ENCODE results near the gene RPS27L. TPM values are rescaled to one million over a fixed set of nuclear protein-coding genes. Genes with fewer than 3 reads are reported as not detected.

RPS27L gene
- total and polyA plus RNA-seq, 9 of the 15 experiments (the other 6 are each of a cell fraction or from before 2014, with no cell fraction given) = 72.2 to 382 (median 116) TPM

DNA sequence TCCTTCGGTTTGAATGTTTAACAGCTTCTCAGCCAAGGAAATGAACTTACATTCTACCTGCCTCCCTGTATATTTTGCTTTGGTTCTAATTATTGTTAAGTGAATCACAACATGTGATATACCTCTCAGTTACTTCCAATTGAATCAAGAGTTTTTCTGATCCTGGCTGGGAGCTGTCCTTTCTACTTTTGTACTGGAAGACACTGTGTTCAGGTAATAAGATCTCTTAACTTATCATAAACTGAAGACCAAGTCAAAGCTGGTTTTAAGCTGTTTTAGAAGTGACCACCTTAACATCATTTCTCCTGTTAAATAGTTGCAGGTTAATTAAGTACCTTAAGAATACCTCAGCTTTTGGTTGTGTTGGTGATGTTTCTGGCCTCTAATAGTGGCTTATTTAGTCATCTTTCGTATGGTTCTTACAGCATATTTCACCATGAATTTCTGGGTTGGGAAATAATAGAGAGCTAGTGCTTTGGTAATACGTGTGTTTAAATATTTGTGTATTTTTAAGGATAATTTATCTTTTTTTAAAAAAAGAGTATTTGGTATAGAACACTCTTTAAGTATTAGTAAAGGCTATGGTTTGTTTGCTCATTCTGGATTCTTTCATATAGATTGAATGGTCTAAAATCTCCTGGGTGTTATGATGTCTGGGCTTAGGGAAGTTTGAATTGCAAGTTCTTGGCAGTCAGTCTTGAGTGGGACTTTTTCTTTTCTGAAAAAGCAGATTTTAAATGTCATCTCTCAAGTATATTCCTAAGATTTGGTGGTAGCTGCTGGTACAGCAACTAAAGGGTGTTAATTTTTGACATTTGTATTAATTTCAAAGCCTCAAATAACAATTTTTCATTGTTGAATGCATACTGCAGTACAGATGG is 33.7 kb upstream of the RPS27L start (continued):
- TF ChIP-seq, protein P1, sequence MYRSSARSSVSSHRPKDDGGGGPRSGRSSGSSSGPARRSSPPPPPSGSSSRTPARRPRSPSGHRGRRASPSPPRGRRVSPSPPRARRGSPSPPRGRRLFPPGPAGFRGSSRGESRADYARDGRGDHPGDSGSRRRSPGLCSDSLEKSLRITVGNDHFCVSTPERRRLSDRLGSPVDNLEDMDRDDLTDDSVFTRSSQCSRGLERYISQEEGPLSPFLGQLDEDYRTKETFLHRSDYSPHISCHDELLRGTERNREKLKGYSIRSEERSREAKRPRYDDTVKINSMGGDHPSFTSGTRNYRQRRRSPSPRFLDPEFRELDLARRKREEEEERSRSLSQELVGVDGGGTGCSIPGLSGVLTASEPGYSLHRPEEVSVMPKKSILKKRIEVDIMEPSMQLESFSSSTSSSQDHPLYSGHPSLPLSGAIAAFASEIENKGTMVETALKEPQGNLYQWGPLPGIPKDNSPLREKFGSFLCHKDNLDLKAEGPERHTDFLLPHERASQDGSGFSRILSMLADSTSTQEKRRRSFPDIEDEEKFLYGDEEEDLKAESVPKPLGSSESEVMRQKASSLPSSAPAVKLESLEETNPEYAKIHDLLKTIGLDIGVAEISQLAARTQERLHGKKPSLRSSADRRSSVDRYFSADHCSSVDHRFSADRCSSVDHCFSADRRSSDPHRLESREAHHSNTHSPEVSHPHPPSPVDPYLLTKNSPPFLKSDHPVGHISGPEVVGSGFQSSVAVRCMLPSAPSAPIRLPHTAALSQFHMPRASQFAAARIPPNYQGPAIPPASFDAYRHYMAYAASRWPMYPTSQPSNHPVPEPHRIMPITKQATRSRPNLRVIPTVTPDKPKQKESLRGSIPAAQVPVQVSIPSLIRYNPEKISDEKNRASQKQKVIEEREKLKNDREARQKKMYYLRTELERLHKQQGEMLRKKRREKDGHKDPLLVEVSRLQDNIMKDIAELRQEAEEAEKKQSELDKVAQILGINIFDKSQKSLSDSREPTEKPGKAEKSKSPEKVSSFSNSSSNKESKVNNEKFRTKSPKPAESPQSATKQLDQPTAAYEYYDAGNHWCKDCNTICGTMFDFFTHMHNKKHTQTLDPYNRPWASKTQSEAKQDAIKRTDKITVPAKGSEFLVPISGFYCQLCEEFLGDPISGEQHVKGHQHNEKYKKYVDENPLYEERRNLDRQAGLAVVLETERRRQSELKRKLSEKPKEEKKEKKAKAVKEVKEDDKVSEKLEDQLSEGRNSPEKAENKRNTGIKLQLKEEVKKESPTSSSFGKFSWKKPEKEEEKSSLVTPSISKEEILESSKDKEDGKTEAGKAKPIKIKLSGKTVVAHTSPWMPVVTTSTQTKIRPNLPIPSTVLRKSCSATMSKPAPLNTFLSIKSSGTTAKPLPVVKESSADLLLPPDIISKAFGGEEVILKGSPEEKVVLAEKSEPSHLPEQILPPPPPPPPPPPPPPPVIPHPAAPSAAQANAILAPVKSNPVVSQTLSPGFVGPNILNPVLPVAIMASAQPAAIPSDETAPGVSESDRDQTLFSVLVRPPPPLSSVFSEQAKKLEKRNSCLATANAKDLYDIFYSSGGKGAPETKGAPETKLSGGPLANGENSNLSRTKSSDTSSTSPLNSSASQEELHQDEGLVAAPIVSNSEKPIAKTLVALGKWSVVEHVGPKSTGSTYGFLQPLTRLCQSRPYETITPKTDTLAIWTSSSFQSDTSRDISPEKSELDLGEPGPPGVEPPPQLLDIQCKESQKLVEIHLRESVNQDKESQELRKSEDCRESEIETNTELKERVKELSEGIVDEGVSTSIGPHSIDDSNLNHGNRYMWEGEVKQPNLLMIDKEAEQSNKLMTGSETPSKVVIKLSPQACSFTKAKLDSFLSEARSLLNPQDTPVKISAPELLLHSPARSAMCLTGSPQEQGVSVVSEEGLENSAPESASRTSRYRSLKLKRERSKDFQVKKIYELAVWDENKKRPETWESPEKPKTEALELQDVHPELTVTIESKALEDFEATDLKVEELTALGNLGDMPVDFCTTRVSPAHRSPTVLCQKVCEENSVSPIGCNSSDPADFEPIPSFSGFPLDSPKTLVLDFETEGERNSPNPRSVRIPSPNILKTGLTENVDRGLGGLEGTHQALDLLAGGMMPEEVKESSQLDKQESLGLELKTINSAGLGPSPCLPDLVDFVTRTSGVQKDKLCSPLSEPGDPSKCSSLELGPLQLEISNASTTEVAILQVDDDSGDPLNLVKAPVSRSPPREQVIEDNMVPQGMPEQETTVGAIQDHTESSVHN (IDR thresholded peaks at IDR 0.05; ENCODE audit: borderline replicate concordance in 1 of 2, low read depth in 1 of 2) = no peak
- TF ChIP-seq TEAD1 (CRISPR knock-in tag; IDR thresholded peaks at IDR 0.05) (no peak), ZNF134 (CRISPR knock-in tag; conservative IDR thresholded peaks at IDR 0.05) (no peak), CREB1 (IDR thresholded peaks at IDR 0.05) (no peak), CREB1 (CRISPR knock-in tag; IDR thresholded peaks at IDR 0.05) (no peak), HMBOX1 (IDR thresholded peaks at IDR 0.05) (0 out of 2 replicates have a peak, but pooled peaks have one; percentile 4), GATA2 (CRISPR knock-in tag; IDR thresholded peaks at IDR 0.05) (no peak), ZNF436 (CRISPR knock-in tag; IDR thresholded peaks at IDR 0.05) (no peak), TARDBP (IDR thresholded peaks at IDR 0.05) (no peak), CEBPG (CRISPR knock-in tag; IDR thresholded peaks at IDR 0.05) (no peak), CEBPG (tag; conservative IDR thresholded peaks at IDR 0.05 in 1 of 2, IDR thresholded peaks at IDR 0.05 in 1 of 2) (0 out of 4 replicates have a peak, but pooled peaks of 1 of the 2 experiments have one; percentile 9), CCNT2 (IDR thresholded peaks at IDR 0.05; ENCODE audit: borderline replicate concordance, extremely low read depth, insufficient read length, low read depth, low read length) (no peak), MBD2 (IDR thresholded peaks at IDR 0.05; ENCODE audit: borderline replicate concordance, low read depth) (no peak), NFRKB (IDR thresholded peaks at IDR 0.05; ENCODE audit: low read depth) (no peak), SMARCB1 (IDR thresholded peaks at IDR 0.05; ENCODE audit: insufficient read length, low read depth) (no peak), STAT5B (CRISPR knock-in tag; IDR thresholded peaks at IDR 0.05) (no peak), RBFOX2 (IDR thresholded peaks at IDR 0.05; ENCODE audit: low read depth, low read length) (peak; percentile 40; the same call in 1 of the 2 replicates), ZNF444 (CRISPR knock-in tag; IDR thresholded peaks at IDR 0.05) (no peak), GATAD2B (IDR thresholded peaks at IDR 0.05; ENCODE audit: borderline replicate concordance) (no peak), TBL1XR1 (IDR thresholded peaks at IDR 0.05; ENCODE audit: low read length in 2 of 2) (no peak)

Data from K562 (cell line).